HepG2 (cell line): ENCODE data around the gene FXR2. TPM values are rescaled to one million over a fixed set of nuclear protein-coding genes. Genes with fewer than 3 reads are reported as not detected.

Source experiments
- CHD2 ChIP-seq: IDR thresholded peaks from 2 replicates; pipeline ENCODE4 v1.6.1; 2011; ENCODE audit warnings: low read depth, low read length, improper control_type of control experiment
- HCFC1 ChIP-seq: fragments of 150-350 bp; IDR thresholded peaks from 2 replicates; pipeline ENCODE4 v1.6.1; 2014; ENCODE audit warnings: low read depth, low read length
- HMG20A ChIP-seq: IDR thresholded peaks from 2 replicates; pipeline ENCODE4 v1.6.1; 2016; ENCODE audit warnings: borderline replicate concordance
- KAT2B ChIP-seq: fragments of 150-350 bp; IDR thresholded peaks from 2 replicates; pipeline ENCODE4 v1.6.1; 2014; ENCODE audit warnings: low read depth, low read length, borderline replicate concordance
- MBD4 ChIP-seq: IDR thresholded peaks from 2 replicates; pipeline ENCODE4 v1.6.1; 2012; ENCODE audit warnings: low read length, inconsistent platforms, borderline replicate concordance
- MTA3 ChIP-seq: sonication (generic); formaldehyde crosslinking; IDR thresholded peaks from 2 replicates; pipeline ENCODE4 v1.4.0; 2020; ENCODE audit warnings: missing genetic modification reagents
- NCOA1 ChIP-seq: sonication (generic); formaldehyde crosslinking; IDR thresholded peaks from 2 replicates; pipeline ENCODE4 v1.9.0; 2021; ENCODE audit warnings: missing genetic modification reagents
- NCOA2 ChIP-seq: sonication (generic); formaldehyde crosslinking; IDR thresholded peaks from 2 replicates; pipeline ENCODE4 v1.8.0; 2022; ENCODE audit warnings: inconsistent platforms
- NFYB ChIP-seq: sonication (generic); formaldehyde crosslinking; IDR thresholded peaks from 2 replicates; pipeline ENCODE4 v1.4.0; 2020; ENCODE audit warnings: missing genetic modification reagents
- NKX3-1 ChIP-seq: sonication (generic); formaldehyde crosslinking; IDR thresholded peaks from 2 replicates; pipeline ENCODE4 v1.5.0; 2020; ENCODE audit warnings: missing genetic modification reagents
- PCBP2 ChIP-seq: fragments of 200-400 bp; formaldehyde crosslinking; optimal IDR thresholded peaks from 2 replicates; pipeline ENCODE3; 2018; ENCODE audit warnings: low read length, low read depth; ENCODE audit not compliant: poor library complexity, severe bottlenecking
- POLR2AphosphoS2 ChIP-seq: IDR thresholded peaks from 2 replicates; pipeline ENCODE4 v1.6.1; 2011; ENCODE audit warnings: low read depth, low read length, improper control_type of control experiment
- PRMT3 ChIP-seq: sonication (generic); formaldehyde crosslinking; IDR thresholded peaks from 2 replicates; pipeline ENCODE4 v1.8.1; 2022; ENCODE audit warnings: low read depth, mild to moderate bottlenecking, moderate library complexity, missing genetic modification reagents, borderline replicate concordance
- RARA ChIP-seq: IDR thresholded peaks from 2 replicates; pipeline ENCODE4 v1.6.1; 2016; ENCODE audit warnings: missing genetic modification reagents, missing compliant biosample characterization
- RFXANK ChIP-seq: IDR thresholded peaks from 2 replicates; pipeline ENCODE4 v1.6.1; 2016
- SP4 ChIP-seq: sonication (generic); formaldehyde crosslinking; IDR thresholded peaks from 2 replicates; pipeline ENCODE4 v1.8.1; 2023; ENCODE audit warnings: mild to moderate bottlenecking, missing genetic modification reagents
- YEATS4 ChIP-seq: sonication (generic); formaldehyde crosslinking; IDR thresholded peaks from 2 replicates; pipeline ENCODE4 v1.4.0; 2020; ENCODE audit warnings: missing genetic modification reagents, borderline replicate concordance
- ZBTB7B ChIP-seq: sonication (generic); formaldehyde crosslinking; IDR thresholded peaks from 2 replicates; pipeline ENCODE4 v1.4.0; 2020; ENCODE audit warnings: missing genetic modification reagents
- ZFY ChIP-seq: sonication (generic); formaldehyde crosslinking; IDR thresholded peaks from 2 replicates; pipeline ENCODE4 v1.4.0; 2020; ENCODE audit warnings: missing genetic modification reagents
- ZMAT3 ChIP-seq: sonication (generic); formaldehyde crosslinking; conservative IDR thresholded peaks from 2 replicates; pipeline ENCODE4 v1.7.0; 2021; ENCODE audit warnings: missing genetic modification reagents
- ZMYM3 ChIP-seq: sonication (generic); formaldehyde crosslinking; IDR thresholded peaks from 2 replicates; pipeline ENCODE4 v1.5.1; 2020; ENCODE audit warnings: mild to moderate bottlenecking, missing genetic modification reagents
- ZNF205 ChIP-seq: IDR thresholded peaks from 2 replicates; pipeline ENCODE4 v1.6.1; 2018; ENCODE audit warnings: missing biosample characterization, missing genetic modification reagents
- polyA plus RNA-seq, 8 experiments: library from polyadenylated mRNA; depleted of rRNA in 3 of 8; stranded (reverse) in 7 of 8; unstranded in 1 of 8; fragments of >200 nt; fragmentation: Illumina TruSeq in 4 of 8; extraction: Trizol in 4 of 8; gene quantifications; 2 replicates each; pipeline versions ENCODE4 v1.2.1 to v1.2.3, GENCODE V29; 2011 to 2016; ENCODE audit warnings: low read depth in 4 of 8, missing spikeins in 1 of 8, mixed read lengths in 1 of 8; ENCODE audit not compliant: insufficient read depth in 1 of 8
- total RNA-seq, 5 experiments: library from RNA; depleted of rRNA; stranded (reverse); fragments of >200 nt; fragmentation: Illumina TruSeq; extraction: Trizol; gene quantifications; 2 replicates each; pipeline ENCODE4 v1.2.3, GENCODE V29; 2016; ENCODE audit warnings: low read depth in 1 of 5
- TF ChIP-seq, protein P1 (sequence below): sonication (generic); formaldehyde crosslinking; IDR thresholded peaks from 2 replicates; pipeline ENCODE4 v1.5.0; 2020; ENCODE audit warnings: mild to moderate bottlenecking, low read depth, missing genetic modification reagents, borderline replicate concordance
- TF ChIP-seq, protein P2 (sequence below): sonication (generic); formaldehyde crosslinking; IDR thresholded peaks from 2 replicates; pipeline ENCODE4 v1.8.0; 2022; ENCODE audit warnings: mild to moderate bottlenecking, missing genetic modification reagents; ENCODE audit not compliant: insufficient replicate concordance
- TF ChIP-seq, protein P3 (sequence below): sonication (generic); formaldehyde crosslinking; IDR thresholded peaks from 2 replicates; pipeline ENCODE4 v1.5.1; 2020; ENCODE audit warnings: missing genetic modification reagents, mild to moderate bottlenecking, borderline replicate concordance
- TF ChIP-seq, protein P4 (sequence below): sonication (generic); formaldehyde crosslinking; IDR thresholded peaks from 2 replicates; pipeline ENCODE4 v1.8.1; 2022; ENCODE audit warnings: mild to moderate bottlenecking, missing genetic modification reagents

The FXR2 gene
- total and polyA plus RNA-seq, 2 of the 13 experiments (the other 11 are each of a cell fraction or from before 2014, with no cell fraction given) = 20.9 to 24.4 TPM

DNA sequence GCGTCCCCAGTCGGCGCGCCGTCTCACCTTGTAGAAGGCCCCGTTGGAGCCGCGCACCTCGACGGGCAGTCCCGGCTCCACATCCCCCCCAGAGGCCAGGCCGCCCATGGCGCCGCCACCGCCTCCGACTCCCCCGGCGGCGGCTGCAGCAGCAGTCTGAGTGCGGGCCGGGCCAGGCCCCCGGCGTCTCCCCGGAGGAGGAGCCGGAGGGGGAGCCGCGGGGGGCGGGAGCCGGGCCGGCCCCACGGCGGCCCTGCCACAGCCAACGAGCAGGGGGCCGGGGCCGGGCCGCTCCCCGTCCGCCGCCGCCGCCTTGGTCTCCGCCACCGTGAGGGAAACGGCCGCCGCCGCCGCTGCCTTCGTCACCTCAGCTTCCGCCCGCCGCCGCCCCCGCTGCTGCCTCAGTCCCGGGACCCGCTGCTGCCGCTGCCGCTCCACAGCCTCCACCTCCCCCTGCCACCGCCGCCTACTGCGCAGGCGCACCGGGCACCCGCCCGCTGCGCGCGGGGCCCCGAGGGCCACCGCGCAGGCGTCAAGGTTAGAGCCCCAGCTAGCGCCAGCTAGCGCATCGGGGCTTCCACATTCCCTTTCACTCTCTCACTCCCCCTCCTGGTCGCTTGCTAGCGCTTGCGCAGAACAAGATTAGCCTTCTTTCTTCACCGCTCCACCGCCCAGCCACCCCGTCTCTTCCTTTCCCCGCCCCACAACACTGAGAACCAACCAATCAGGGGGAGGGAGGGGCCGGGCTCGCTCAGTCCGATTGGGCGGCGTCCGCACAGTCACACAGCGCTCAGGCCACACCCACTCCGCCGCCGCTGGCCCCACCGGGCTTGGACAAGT lies at the start of gene FXR2 (continued):
- TF ChIP-seq RARA (CRISPR knock-in tag) (no peak), SP4 (peak; percentile 31), ZMYM3 (CRISPR knock-in tag) (no peak), NKX3-1 (CRISPR knock-in tag) (no peak), CHD2 (no peak), PCBP2 (no peak), MBD4 (no peak), POLR2AphosphoS2 (no peak), KAT2B (no peak), ZBTB7B (CRISPR knock-in tag) (no peak), ZNF205 (CRISPR knock-in tag) (peak; percentile 78), MTA3 (no peak), YEATS4 (CRISPR knock-in tag) (peak; percentile 21; the same call in 1 of the 2 replicates), NCOA2 (no peak), NCOA1 (CRISPR knock-in tag) (no peak), PRMT3 (CRISPR knock-in tag) (no peak), RFXANK (CRISPR knock-in tag) (0 out of 2 replicates have a peak, but pooled peaks have one; percentile 59), HCFC1 (peak; percentile 27; the same call in 1 of the 2 replicates), NFYB (CRISPR knock-in tag) (peak; percentile 86), ZFY (peak; percentile 80), ZMAT3 (CRISPR knock-in tag) (peak; percentile 13; the same call in 1 of the 2 replicates), HMG20A (CRISPR knock-in tag) (no peak)
- TF ChIP-seq, protein P1, sequence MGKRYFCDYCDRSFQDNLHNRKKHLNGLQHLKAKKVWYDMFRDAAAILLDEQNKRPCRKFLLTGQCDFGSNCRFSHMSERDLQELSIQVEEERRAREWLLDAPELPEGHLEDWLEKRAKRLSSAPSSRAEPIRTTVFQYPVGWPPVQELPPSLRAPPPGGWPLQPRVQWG (CRISPR knock-in tag) = no peak
- TF ChIP-seq, protein P2, sequence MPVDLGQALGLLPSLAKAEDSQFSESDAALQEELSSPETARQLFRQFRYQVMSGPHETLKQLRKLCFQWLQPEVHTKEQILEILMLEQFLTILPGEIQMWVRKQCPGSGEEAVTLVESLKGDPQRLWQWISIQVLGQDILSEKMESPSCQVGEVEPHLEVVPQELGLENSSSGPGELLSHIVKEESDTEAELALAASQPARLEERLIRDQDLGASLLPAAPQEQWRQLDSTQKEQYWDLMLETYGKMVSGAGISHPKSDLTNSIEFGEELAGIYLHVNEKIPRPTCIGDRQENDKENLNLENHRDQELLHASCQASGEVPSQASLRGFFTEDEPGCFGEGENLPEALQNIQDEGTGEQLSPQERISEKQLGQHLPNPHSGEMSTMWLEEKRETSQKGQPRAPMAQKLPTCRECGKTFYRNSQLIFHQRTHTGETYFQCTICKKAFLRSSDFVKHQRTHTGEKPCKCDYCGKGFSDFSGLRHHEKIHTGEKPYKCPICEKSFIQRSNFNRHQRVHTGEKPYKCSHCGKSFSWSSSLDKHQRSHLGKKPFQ (CRISPR knock-in tag) = no peak
- TF ChIP-seq, protein P3, sequence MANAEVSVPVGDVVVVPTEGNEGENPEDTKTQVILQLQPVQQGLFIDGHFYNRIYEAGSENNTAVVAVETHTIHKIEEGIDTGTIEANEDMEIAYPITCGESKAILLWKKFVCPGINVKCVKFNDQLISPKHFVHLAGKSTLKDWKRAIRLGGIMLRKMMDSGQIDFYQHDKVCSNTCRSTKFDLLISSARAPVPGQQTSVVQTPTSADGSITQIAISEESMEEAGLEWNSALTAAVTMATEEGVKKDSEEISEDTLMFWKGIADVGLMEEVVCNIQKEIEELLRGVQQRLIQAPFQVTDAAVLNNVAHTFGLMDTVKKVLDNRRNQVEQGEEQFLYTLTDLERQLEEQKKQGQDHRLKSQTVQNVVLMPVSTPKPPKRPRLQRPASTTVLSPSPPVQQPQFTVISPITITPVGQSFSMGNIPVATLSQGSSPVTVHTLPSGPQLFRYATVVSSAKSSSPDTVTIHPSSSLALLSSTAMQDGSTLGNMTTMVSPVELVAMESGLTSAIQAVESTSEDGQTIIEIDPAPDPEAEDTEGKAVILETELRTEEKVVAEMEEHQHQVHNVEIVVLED (CRISPR knock-in tag) = peak; percentile 37; the same call in 1 of the 2 replicates
- TF ChIP-seq, protein P4, sequence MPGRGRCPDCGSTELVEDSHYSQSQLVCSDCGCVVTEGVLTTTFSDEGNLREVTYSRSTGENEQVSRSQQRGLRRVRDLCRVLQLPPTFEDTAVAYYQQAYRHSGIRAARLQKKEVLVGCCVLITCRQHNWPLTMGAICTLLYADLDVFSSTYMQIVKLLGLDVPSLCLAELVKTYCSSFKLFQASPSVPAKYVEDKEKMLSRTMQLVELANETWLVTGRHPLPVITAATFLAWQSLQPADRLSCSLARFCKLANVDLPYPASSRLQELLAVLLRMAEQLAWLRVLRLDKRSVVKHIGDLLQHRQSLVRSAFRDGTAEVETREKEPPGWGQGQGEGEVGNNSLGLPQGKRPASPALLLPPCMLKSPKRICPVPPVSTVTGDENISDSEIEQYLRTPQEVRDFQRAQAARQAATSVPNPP (CRISPR knock-in tag) = no peak
